Stimulated activated CD4-positive, alpha-beta T cell treated with anti-CD3 and anti-CD28 coated beads, Interleukin-12 subunit alpha, Interleukin-12 subunit beta, amount 100 ng/mL, for 24 hours (primary cell): ENCODE results near the gene COPS8.

Experiments
- DNase-seq, 2 experiments: peaks; one replicate each; pipeline ENCODE4 v3.0.0-alpha.2; 2020; ENCODE audit warnings: low read depth in 2 of 2

COPS8 gene

GRCh38 chr2:237065071-237065377, 20.7 kb upstream of the COPS8 start:
- DNase-seq = no peak

- DNase-seq = no peak
Observed at GRCh38 chr2:237066396-237066795, 19.3 kb upstream of the COPS8 start.

GRCh38 chr2:237068005-237068576, 17.6 kb upstream of the COPS8 start:
- DNase-seq = no peak

- DNase-seq = peak; percentile 54 to 76
Observed at GRCh38 chr2:237072067-237072931, 13.4 kb upstream of the COPS8 start.

GRCh38 chr2:237073552-237073951, 12.1 kb upstream of the COPS8 start:
- DNase-seq = no peak

- DNase-seq = no peak
Observed at GRCh38 chr2:237074211-237074993, 11.3 kb upstream of the COPS8 start.

- DNase-seq = no peak
Observed at GRCh38 chr2:237075749-237076599, 9.7 kb upstream of the COPS8 start.

- no peak for DNase-seq
Observed at GRCh38 chr2:237081596-237081995, 4.1 kb upstream of the COPS8 start.

GRCh38 chr2:237083026-237083425, 2.7 kb upstream of the COPS8 start:
- DNase-seq = no peak

- no peak for DNase-seq
Observed at GRCh38 chr2:237084444-237084843, 1.2 kb upstream of the COPS8 start.

- no peak for DNase-seq
Observed at GRCh38 chr2:237090906-237091305, 5.2 kb downstream of the COPS8 start.

GRCh38 chr2:237091779-237092436, 6.2 kb downstream of the COPS8 start:
- no peak for DNase-seq

- DNase-seq = no peak
Observed at GRCh38 chr2:237092506-237092905, 6.8 kb downstream of the COPS8 start.

GRCh38 chr2:237092920-237093781, 7.5 kb downstream of the COPS8 start:
- no peak for DNase-seq

GRCh38 chr2:237096201-237096600, 10.5 kb downstream of the COPS8 start:
- no peak for DNase-seq

- DNase-seq = no peak
Observed at GRCh38 chr2:237096911-237097310, 11.2 kb downstream of the COPS8 start.

GRCh38 chr2:237097326-237097910, 11.7 kb downstream of the COPS8 start:
- DNase-seq = no peak

- no peak for DNase-seq
Observed at GRCh38 chr2:237097911-237098702, 12.4 kb downstream of the COPS8 start.

- no peak for DNase-seq
Observed at GRCh38 chr2:237099804-237100203, 14.1 kb downstream of the COPS8 start.
